SK-N-SH (cell line): ENCODE results near the gene PCSK5. TPM values are rescaled to one million over a fixed set of nuclear protein-coding genes. Genes with fewer than 3 reads are reported as not detected.

ENCODE experiments used
- CTCF ChIA-PET: fragments of 300-600, 350-600 bp; formaldehyde crosslinking; extraction: SDS; loops from one replicate; lab custom pipeline; 2021; lab: Yijun Ruan, JAX
- POLR2A ChIA-PET: fragments of 350-600 bp; sonication (Branson Sonifier 250); formaldehyde crosslinking; extraction: SDS; loops from one replicate; lab custom pipeline; 2020; ENCODE audit warnings: antibody characterized with exemption, inconsistent platforms; lab: Yijun Ruan, JAX
- DNase-seq: peaks from one replicate; pipeline ENCODE4 v3.0.0; 2012
- H2AFZ ChIP-seq: fragments of 200-600 bp; sonication (generic); 2 replicates; pipeline ENCODE4 v1.8.1; 2016; ENCODE audit warnings: antibody characterized with exemption, mild to moderate bottlenecking, low read depth
- H3F3A ChIP-seq: fragments of 200-600 bp; sonication (generic); replicated peaks from 2 replicates; pipeline ENCODE3; 2016; ENCODE audit warnings: antibody characterized with exemption, mild to moderate bottlenecking; ENCODE audit not compliant: insufficient read depth
- H3K27ac ChIP-seq, 2 experiments: fragments of 200-500 bp in 1 of 2; fragments of 200-600 bp in 1 of 2; sonication (Bioruptor generic) in 1 of 2; sonication (generic), shearing (Covaris generic) in 1 of 2; 2 replicates each; pipeline versions ENCODE4 v1.5.1 to v1.6.1; 2014 to 2016; ENCODE audit warnings: low read depth in 2 of 2, inconsistent platforms in 1 of 2, low read length in 1 of 2, mild to moderate bottlenecking in 1 of 2, mixed read lengths in 1 of 2
- H3K27me3 ChIP-seq: fragments of 200-600 bp; sonication (generic), shearing (Covaris generic); 2 replicates; pipeline ENCODE4 v1.6.1; 2016; ENCODE audit warnings: mixed run types; ENCODE audit not compliant: insufficient read depth
- H3K36me3 ChIP-seq, 2 experiments: fragments of 200-500 bp in 1 of 2; fragments of 200-600 bp in 1 of 2; sonication (Bioruptor generic) in 1 of 2; sonication (generic) in 1 of 2; replicated peaks in 1 of 2; 2 replicates each; pipeline versions ENCODE3 to v1.5.1; 2014 to 2016; ENCODE audit warnings: low read length in 1 of 2, mild to moderate bottlenecking in 1 of 2; ENCODE audit not compliant: insufficient read depth in 2 of 2, control insufficient read depth in 1 of 2
- H3K4me1 ChIP-seq, 2 experiments: fragments of 200-500 bp in 1 of 2; fragments of 200-600 bp in 1 of 2; sonication (Bioruptor generic) in 1 of 2; sonication (generic), shearing (Covaris generic) in 1 of 2; 2 replicates each; pipeline versions ENCODE4 v1.5.1 to v1.6.1; 2014 to 2016; ENCODE audit warnings: low read depth in 1 of 2, low read length in 1 of 2, mixed run types in 1 of 2; ENCODE audit not compliant: insufficient read depth in 2 of 2, control insufficient read depth in 1 of 2
- H3K4me2 ChIP-seq: fragments of 200-600 bp; sonication (generic), shearing (Covaris generic); 2 replicates; pipeline ENCODE4 v1.6.1; 2017; ENCODE audit warnings: mixed run types
- H3K4me3 ChIP-seq, 2 experiments: fragments of 200-500 bp in 1 of 2; fragments of 200-600 bp in 1 of 2; sonication (Bioruptor generic) in 1 of 2; sonication (generic), shearing (Covaris generic) in 1 of 2; 2 replicates each; pipeline versions ENCODE4 v1.5.1 to v1.8.1; 2014 to 2016; ENCODE audit warnings: low read depth in 2 of 2, inconsistent platforms in 1 of 2, low read length in 1 of 2, mild to moderate bottlenecking in 1 of 2, mixed read lengths in 1 of 2, moderate library complexity in 1 of 2
- H3K79me2 ChIP-seq: fragments of 200-600 bp; sonication (generic); 2 replicates; pipeline ENCODE4 v1.8.1; 2017; ENCODE audit warnings: mild to moderate bottlenecking; ENCODE audit not compliant: insufficient read depth
- H3K9ac ChIP-seq: fragments of 200-600 bp; sonication (generic); 2 replicates; pipeline ENCODE4 v1.6.1; 2017; ENCODE audit warnings: mixed run types
- H3K9me2 ChIP-seq: fragments of 200-600 bp; sonication (generic); 2 replicates; pipeline ENCODE4 v1.6.1; 2017; ENCODE audit warnings: mixed run types
- H3K9me3 ChIP-seq: fragments of 200-600 bp; sonication (generic); 2 replicates; pipeline ENCODE4 v1.6.1; 2017; ENCODE audit warnings: mixed run types, mild to moderate bottlenecking, moderate library complexity
- H4K20me1 ChIP-seq: fragments of 200-600 bp; sonication (generic); 2 replicates; pipeline ENCODE4 v1.6.1; 2017; ENCODE audit warnings: mild to moderate bottlenecking, mixed run types; ENCODE audit not compliant: insufficient read depth
- ELF1 ChIP-seq: IDR thresholded peaks from 2 replicates; pipeline ENCODE4 v1.4.0; 2012
- EP300 ChIP-seq, 2 experiments: IDR thresholded peaks; 2 replicates each; pipeline versions ENCODE4 v1.4.0 to v1.6.1; 2012; ENCODE audit warnings: borderline replicate concordance in 1 of 2, low read depth in 1 of 2, low read length in 1 of 2
- EZH2phosphoT487 ChIP-seq: fragments of 200-600 bp; sonication (generic); IDR thresholded peaks from 2 replicates; pipeline ENCODE4 v1.6.1; 2017; ENCODE audit warnings: low read depth, mixed run types, mild to moderate bottlenecking, antibody characterized with exemption, moderate library complexity, borderline replicate concordance
- FOSL2 ChIP-seq: IDR thresholded peaks from 2 replicates; pipeline ENCODE4 v1.4.0; 2012; ENCODE audit warnings: low read depth, mild to moderate bottlenecking, moderate library complexity, borderline replicate concordance
- GABPA ChIP-seq: IDR thresholded peaks from 2 replicates; pipeline ENCODE4 v1.4.0; 2012; ENCODE audit warnings: low read depth, mild to moderate bottlenecking
- JUND ChIP-seq: IDR thresholded peaks from 2 replicates; pipeline ENCODE4 v1.4.0; 2012
- PBX3 ChIP-seq: IDR thresholded peaks from 2 replicates; pipeline ENCODE4; 2012
- RXRA ChIP-seq: IDR thresholded peaks from 2 replicates; pipeline ENCODE4 v1.4.0; 2012; ENCODE audit warnings: low read depth, mild to moderate bottlenecking, borderline replicate concordance
- SIN3A ChIP-seq: IDR thresholded peaks from 2 replicates; pipeline ENCODE4 v1.6.1; 2012; ENCODE audit warnings: low read depth, mild to moderate bottlenecking, low read length, moderate library complexity, borderline replicate concordance
- TAF1 ChIP-seq: IDR thresholded peaks from 2 replicates; pipeline ENCODE4 v1.6.1; 2012; ENCODE audit warnings: low read depth, mild to moderate bottlenecking, low read length, moderate library complexity, borderline replicate concordance
- TCF12 ChIP-seq: IDR thresholded peaks from 2 replicates; pipeline ENCODE4 v1.4.0; 2012
- TEAD4 ChIP-seq: IDR thresholded peaks from 2 replicates; pipeline ENCODE4 v1.4.0; 2012; ENCODE audit warnings: mild to moderate bottlenecking, borderline replicate concordance; ENCODE audit not compliant: insufficient read depth
- WGBS: methylation state at CpG from one replicate; pipeline ENCODE4 v1.1.6; 2017; ENCODE audit warnings: low lambda C conversion rate; 5-methylcytosine and 5-hydroxymethylcytosine counted together
- polyA plus RNA-seq, 3 experiments: library from polyadenylated mRNA; depleted of rRNA; stranded (reverse); fragments of >200 nt; gene quantifications; 2 replicates each; pipeline ENCODE4 v1.2.3, GENCODE V29; 2012

Gene PCSK5
- polyA plus RNA-seq, 1 of the 3 experiments (the other 2 are of a cell fraction): 0.08 TPM

- H3K4me1 ChIP-seq: peaks cover 0 to 15% of the 10 kb centered on the region in 2 experiments; a peak in 1 of 4 replicates
- no peaks in the 10 kb centered on the region for H4K20me1 ChIP-seq
- 13% methylated on average over 3 of the region's 3 CpGs for WGBS
- H3K9me2 ChIP-seq: no peaks in the 10 kb centered on the region
- no peaks in the 10 kb centered on the region for H3K79me2 ChIP-seq
- H3K9ac ChIP-seq: no peak overlapping the region
- H2AFZ ChIP-seq: no peak overlapping the region
- ChIA-PET POLR2A (no interaction called here), CTCF (no interaction called here)
- H3K27ac ChIP-seq: no peak overlapping the region
- peaks cover 5% of the 10 kb centered on the region; the same call in 1 of the 2 replicates for H3K27me3 ChIP-seq
- no peak overlapping the region for H3K4me2 ChIP-seq
- H3K9me3 ChIP-seq: no peaks in the 10 kb centered on the region
- no peak for DNase-seq
- H3K4me3 ChIP-seq: no peak overlapping the region
- no peaks in the 10 kb centered on the region for H3K36me3 ChIP-seq
- TF ChIP-seq GABPA (no peak), SIN3A (no peak), TAF1 (no peak), EP300 (IDR thresholded peaks at IDR 0.05; ENCODE audit: borderline replicate concordance in 1 of 2, low read depth in 1 of 2, low read length in 1 of 2) (no peak)
- H3F3A ChIP-seq: peaks cover 3% of the 10 kb centered on the region
Observed at GRCh38 chr9:76213751-76214150, 323.3 kb downstream of the PCSK5 start.

GRCh38 chr9:76215066-76215465, 324.6 kb downstream of the PCSK5 start:
- H3K4me3 ChIP-seq: no peak overlapping the region
- peak overlapping the region; percentile 36; the same call in 1 of the 2 replicates for H2AFZ ChIP-seq
- H3K9me2 ChIP-seq: no peaks in the 10 kb centered on the region
- H3K36me3 ChIP-seq: no peaks in the 10 kb centered on the region
- CTCF ChIA-PET: no interaction called here
- peak overlapping the region; percentile 66 for H3K4me2 ChIP-seq
- 0% methylated on average over 1 of the region's 1 CpG for WGBS
- H4K20me1 ChIP-seq: no peaks in the 10 kb centered on the region
- no peak overlapping the region for H3K9ac ChIP-seq
- no peaks in the 10 kb centered on the region for H3K9me3 ChIP-seq
- peaks cover 0 to 15% of the 10 kb centered on the region in 2 experiments; a peak in 1 of 4 replicates for H3K4me1 ChIP-seq
- peak overlapping the region in 1 of 2 experiments; percentile 11; a peak in 1 of 4 replicates for H3K27ac ChIP-seq
- H3K27me3 ChIP-seq: peaks cover 5% of the 10 kb centered on the region; the same call in 1 of the 2 replicates
- TF ChIP-seq EZH2phosphoT487 (no peak), FOSL2 (peak; percentile 48; the same call in 1 of the 2 replicates), RXRA (peak; percentile 16; the same call in 1 of the 2 replicates), ELF1 (no peak)
- H3K79me2 ChIP-seq: no peaks in the 10 kb centered on the region
- POLR2A ChIA-PET: no interaction called here
- peaks cover 3% of the 10 kb centered on the region for H3F3A ChIP-seq
- DNase-seq: no peak

GRCh38 chr9:76216161-76216649, 325.7 kb downstream of the PCSK5 start:
- no peak for DNase-seq
- H3K27me3 ChIP-seq: peaks cover 5% of the 10 kb centered on the region; the same call in 1 of the 2 replicates
- peak overlapping the region; percentile 66 for H3K4me2 ChIP-seq
- 0 out of 4 replicates have a peak overlapping the region, but pooled peaks of 1 of the 2 experiments have one; percentile 20 for H3K27ac ChIP-seq
- H3K9ac ChIP-seq: no peak overlapping the region
- H4K20me1 ChIP-seq: no peaks in the 10 kb centered on the region
- TF ChIP-seq ELF1 (no peak), FOSL2 (peak; percentile 86), TCF12 (peak; percentile 39; the same call in 1 of the 2 replicates), PBX3 (peak; percentile 53; the same call in 1 of the 2 replicates), TEAD4 (0 out of 2 replicates have a peak, but pooled peaks have one; percentile 38), GABPA (no peak), JUND (peak; percentile 73), RXRA (peak; percentile 30; the same call in 1 of the 2 replicates)
- H3K36me3 ChIP-seq: no peaks in the 10 kb centered on the region
- H3K4me3 ChIP-seq: no peak overlapping the region
- ChIA-PET POLR2A (no interaction called here), CTCF (no interaction called here)
- no peaks in the 10 kb centered on the region for H3K79me2 ChIP-seq
- H3K4me1 ChIP-seq: peaks cover 0 to 15% of the 10 kb centered on the region in 2 experiments; a peak in 1 of 4 replicates
- H2AFZ ChIP-seq: 0 out of 2 replicates have a peak overlapping the region, but pooled peaks have one; percentile 36
- H3K9me3 ChIP-seq: no peaks in the 10 kb centered on the region
- no peaks in the 10 kb centered on the region for H3K9me2 ChIP-seq
- WGBS: 6% methylated on average over 2 of the region's 2 CpGs
- H3F3A ChIP-seq: peaks cover 3% of the 10 kb centered on the region
